Measurements from ENCODE around the gene HOXD12. TPM values are rescaled to one million over a fixed set of nuclear protein-coding genes. Genes with fewer than 3 reads are reported as not detected.

HOXD12 gene
- total and polyA plus RNA-seq, 4 donors, result not detected

DNA sequence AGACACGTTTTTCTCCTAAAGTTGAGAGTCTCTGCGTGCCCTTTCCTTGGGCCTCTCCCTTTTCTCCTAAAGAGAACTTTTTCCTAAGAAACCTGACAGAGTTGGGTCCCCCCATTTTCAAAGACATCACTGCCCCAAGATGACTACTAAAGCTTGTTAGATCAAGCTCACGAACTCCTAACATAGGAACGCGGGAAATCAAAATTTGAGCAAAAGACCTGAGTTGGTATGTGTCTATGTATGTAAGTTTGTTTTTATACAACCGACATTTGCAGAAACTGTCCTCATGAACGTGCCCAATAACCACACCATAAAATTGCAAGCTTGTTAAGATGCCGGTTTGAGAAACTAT is 5.7 kb upstream of the HOXD12 start:
- ATAC-seq (ENCODE audit: insufficient read depth, low FRiP score) (no peak), DNase-seq (no peak)
- no peaks in the 10 kb centered on the region for H3K36me3 ChIP-seq (ENCODE audit: control insufficient read depth in 4 of 4, insufficient read depth in 4 of 4, low read length in 4 of 4)
- no peak overlapping the region for H3K27ac ChIP-seq (ENCODE audit: low read depth in 1 of 2, low read length in 1 of 2)
- no peak overlapping the region for H3K9ac ChIP-seq (ENCODE audit: insufficient read depth in 1 of 2, low read length in 2 of 2)
- WGBS, 2 donors, result 9% methylated on average over 8 of the region's 8 CpGs
- peaks cover 0 to 22% (median 11%) of the 10 kb centered on the region in 5 donors for H3K4me1 ChIP-seq (ENCODE audit: control insufficient read depth in 5 of 5, insufficient read depth in 5 of 5, low read length in 5 of 5)
- no peak overlapping the region for H3K4me3 ChIP-seq
- H3K27me3 ChIP-seq (ENCODE audit: control insufficient read depth in 3 of 3, insufficient read depth in 3 of 3, low read length in 2 of 3), result peaks cover 12 to 93% (median 89%) of the 10 kb centered on the region in 3 donors
- TF ChIP-seq, protein P1, sequence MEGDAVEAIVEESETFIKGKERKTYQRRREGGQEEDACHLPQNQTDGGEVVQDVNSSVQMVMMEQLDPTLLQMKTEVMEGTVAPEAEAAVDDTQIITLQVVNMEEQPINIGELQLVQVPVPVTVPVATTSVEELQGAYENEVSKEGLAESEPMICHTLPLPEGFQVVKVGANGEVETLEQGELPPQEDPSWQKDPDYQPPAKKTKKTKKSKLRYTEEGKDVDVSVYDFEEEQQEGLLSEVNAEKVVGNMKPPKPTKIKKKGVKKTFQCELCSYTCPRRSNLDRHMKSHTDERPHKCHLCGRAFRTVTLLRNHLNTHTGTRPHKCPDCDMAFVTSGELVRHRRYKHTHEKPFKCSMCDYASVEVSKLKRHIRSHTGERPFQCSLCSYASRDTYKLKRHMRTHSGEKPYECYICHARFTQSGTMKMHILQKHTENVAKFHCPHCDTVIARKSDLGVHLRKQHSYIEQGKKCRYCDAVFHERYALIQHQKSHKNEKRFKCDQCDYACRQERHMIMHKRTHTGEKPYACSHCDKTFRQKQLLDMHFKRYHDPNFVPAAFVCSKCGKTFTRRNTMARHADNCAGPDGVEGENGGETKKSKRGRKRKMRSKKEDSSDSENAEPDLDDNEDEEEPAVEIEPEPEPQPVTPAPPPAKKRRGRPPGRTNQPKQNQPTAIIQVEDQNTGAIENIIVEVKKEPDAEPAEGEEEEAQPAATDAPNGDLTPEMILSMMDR (IDR thresholded peaks at IDR 0.05; ENCODE audit: control extremely low read depth, extremely low read depth), result no peak
- H3K9me3 ChIP-seq (ENCODE audit: control insufficient read depth in 4 of 4, insufficient read depth in 3 of 4, low read length in 3 of 4), result peaks cover 0 to 17% (median 0%) of the 10 kb centered on the region in 4 donors

DNA sequence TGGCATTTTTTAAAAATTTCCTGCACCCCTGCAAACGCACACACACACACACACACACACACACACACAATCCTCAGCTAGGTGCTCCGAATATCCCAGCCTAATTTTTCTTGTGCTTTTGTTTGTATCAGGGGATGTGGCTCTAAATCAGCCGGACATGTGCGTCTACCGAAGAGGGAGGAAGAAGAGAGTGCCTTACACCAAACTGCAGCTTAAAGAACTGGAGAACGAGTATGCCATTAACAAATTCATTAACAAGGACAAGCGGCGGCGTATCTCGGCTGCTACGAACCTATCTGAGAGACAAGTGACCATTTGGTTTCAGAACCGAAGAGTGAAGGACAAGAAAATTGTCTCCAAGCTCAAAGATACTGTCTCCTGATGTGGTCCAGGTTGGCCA is 5.2 kb upstream of the HOXD12 start:
- Histone ChIP-seq H3K27me3 (ENCODE audit: control insufficient read depth in 3 of 3, insufficient read depth in 3 of 3, low read length in 2 of 3) (peaks cover 16 to 93% (median 89%) of the 10 kb centered on the region in 3 donors), H3K9ac (ENCODE audit: insufficient read depth in 1 of 2, low read length in 2 of 2) (no peak overlapping the region), H3K9me3 (ENCODE audit: control insufficient read depth in 4 of 4, insufficient read depth in 3 of 4, low read length in 3 of 4) (peaks cover 0 to 17% (median 0%) of the 10 kb centered on the region in 4 donors), H3K4me3 (no peak overlapping the region), H3K27ac (ENCODE audit: low read depth in 1 of 2, low read length in 1 of 2) (no peak overlapping the region), H3K4me1 (ENCODE audit: control insufficient read depth in 5 of 5, insufficient read depth in 5 of 5, low read length in 5 of 5) (peaks cover 0 to 22% (median 11%) of the 10 kb centered on the region in 5 donors), H3K36me3 (ENCODE audit: control insufficient read depth in 4 of 4, insufficient read depth in 4 of 4, low read length in 4 of 4) (no peaks in the 10 kb centered on the region)
- WGBS, 2 donors, result 7 to 10% methylated on average over 12 of the region's 12 CpGs
- no peak for DNase-seq
- TF ChIP-seq, protein P1 (IDR thresholded peaks at IDR 0.05; ENCODE audit: control extremely low read depth, extremely low read depth), result no peak
- ATAC-seq (ENCODE audit: insufficient read depth, low FRiP score), result no peak

DNA sequence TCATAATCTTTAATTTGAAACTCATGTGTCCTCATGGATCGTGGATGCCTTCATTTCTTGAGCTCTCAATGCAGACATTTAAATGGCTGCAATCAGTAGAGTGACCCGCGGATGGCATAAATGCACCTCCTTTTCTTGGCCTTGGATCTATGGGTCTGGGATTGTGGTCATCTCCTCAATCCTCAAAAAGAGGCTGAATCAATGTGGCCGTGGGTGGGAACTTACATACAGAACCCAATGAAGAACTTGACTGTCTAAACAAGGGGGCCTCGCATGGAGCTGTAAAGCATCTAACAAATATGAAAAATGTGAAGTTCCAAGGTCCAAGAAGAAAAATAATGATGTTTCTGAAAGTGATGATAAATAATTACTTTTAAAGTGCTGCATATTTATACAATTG is 4.2 kb upstream of the HOXD12 start:
- Histone ChIP-seq H3K27ac (ENCODE audit: low read depth in 1 of 2, low read length in 1 of 2) (no peak overlapping the region), H3K9ac (ENCODE audit: insufficient read depth in 1 of 2, low read length in 2 of 2) (no peak overlapping the region), H3K36me3 (ENCODE audit: control insufficient read depth in 4 of 4, insufficient read depth in 4 of 4, low read length in 4 of 4) (no peaks in the 10 kb centered on the region), H3K9me3 (ENCODE audit: control insufficient read depth in 4 of 4, insufficient read depth in 3 of 4, low read length in 3 of 4) (peaks cover 0 to 17% (median 0%) of the 10 kb centered on the region in 4 donors), H3K4me1 (ENCODE audit: control insufficient read depth in 5 of 5, insufficient read depth in 5 of 5, low read length in 5 of 5) (peaks cover 0 to 22% (median 15%) of the 10 kb centered on the region in 5 donors), H3K4me3 (no peak overlapping the region), H3K27me3 (ENCODE audit: control insufficient read depth in 3 of 3, insufficient read depth in 3 of 3, low read length in 2 of 3) (peaks cover 25 to 93% (median 86%) of the 10 kb centered on the region in 3 donors)
- ATAC-seq (ENCODE audit: insufficient read depth, low FRiP score), result no peak
- TF ChIP-seq, protein P1 (IDR thresholded peaks at IDR 0.05; ENCODE audit: control extremely low read depth, extremely low read depth), result no peak
- DNase-seq, result no peak
- 17 to 19% methylated on average over 5 of the region's 5 CpGs for WGBS, 2 donors

Data from lung (tissue), 12 donors.